IMR-90 (cell line): ENCODE data around the gene ZNF550. TPM values are rescaled to one million over a fixed set of nuclear protein-coding genes. Genes with fewer than 3 reads are reported as not detected.

Experiments used
- ATAC-seq: fragments of 200-7000 bp; cut with Tn5 transposase; 2 replicates; pipeline ENCODE4 v1.9.1; 2020; ENCODE audit warnings: low read depth, mild to moderate bottlenecking, moderate library complexity
- BruUV-seq: library from RNA; stranded (reverse); fragments of 400-500 nt; replicated peaks from 2 replicates; lab custom pipeline; 2021; lab: Mats Ljungman, UMichigan
- CTCF ChIA-PET: fragments of 300-600 bp; formaldehyde crosslinking; extraction: SDS; loops from one replicate; lab custom pipeline; 2021; ENCODE audit warnings: antibody characterized with exemption; lab: Yijun Ruan, JAX
- POLR2A ChIA-PET: fragments of 300-600 bp; sonication (Branson Sonifier 250); formaldehyde crosslinking; loops from one replicate; lab custom pipeline; 2022; ENCODE audit warnings: antibody characterized with exemption; ENCODE audit not compliant: unreplicated experiment; lab: Charles Lee
- DNase-seq: peaks from one replicate; pipeline ENCODE4 v3.0.0; 2013
- H2AFZ ChIP-seq: replicated peaks from 2 replicates; pipeline ENCODE3; 2013; ENCODE audit warnings: low read length, mild to moderate bottlenecking; ENCODE audit not compliant: poor library complexity
- H2AK5ac ChIP-seq: 2 replicates; pipeline ENCODE4 v1.6.1; 2013; ENCODE audit warnings: low read depth, low read length, inconsistent platforms
- H2AK9ac ChIP-seq: replicated peaks from 2 replicates; pipeline ENCODE3; 2013; ENCODE audit warnings: mild to moderate bottlenecking, low read depth, low read length, moderate library complexity; ENCODE audit not compliant: poor library complexity
- H2BK120ac ChIP-seq: 2 replicates; pipeline ENCODE4 v1.6.1; 2013; ENCODE audit warnings: low read depth, low read length, inconsistent platforms
- H2BK15ac ChIP-seq: 3 replicates; pipeline ENCODE4 v1.6.1; 2013; ENCODE audit warnings: low read depth, low read length, inconsistent platforms
- H2BK20ac ChIP-seq: 2 replicates; pipeline ENCODE4 v1.6.1; 2013; ENCODE audit warnings: low read depth, mild to moderate bottlenecking, inconsistent platforms, low read length, moderate library complexity
- H2BK5ac ChIP-seq: 2 replicates; pipeline ENCODE4 v1.6.1; 2013; ENCODE audit warnings: mild to moderate bottlenecking, low read depth, low read length, inconsistent platforms; ENCODE audit not compliant: poor library complexity, severe bottlenecking
- H3K14ac ChIP-seq: replicated peaks from 2 replicates; pipeline ENCODE4 v1.6.1; 2013; ENCODE audit warnings: low read depth, low read length, inconsistent platforms
- H3K18ac ChIP-seq: 2 replicates; pipeline ENCODE4 v1.6.1; 2013; ENCODE audit warnings: low read depth, low read length, control low read depth
- H3K23ac ChIP-seq: 2 replicates; pipeline ENCODE4 v1.6.1; 2013; ENCODE audit warnings: low read depth, low read length, inconsistent platforms
- H3K27ac ChIP-seq: 2 replicates; pipeline ENCODE4 v1.5.1; 2013; ENCODE audit warnings: mild to moderate bottlenecking, control low read depth, low read length; ENCODE audit not compliant: insufficient read depth
- H3K27me3 ChIP-seq: 2 replicates; pipeline ENCODE4 v1.6.1; 2013; ENCODE audit warnings: low read length; ENCODE audit not compliant: control insufficient read depth, insufficient read depth
- H3K36me3 ChIP-seq: 2 replicates; pipeline ENCODE4 v1.6.1; 2013; ENCODE audit warnings: low read length, mixed read lengths; ENCODE audit not compliant: control insufficient read depth, insufficient read depth
- H3K4ac ChIP-seq: 2 replicates; pipeline ENCODE4 v1.6.1; 2013; ENCODE audit warnings: low read depth, low read length, inconsistent platforms
- H3K4me1 ChIP-seq: 2 replicates; pipeline ENCODE4 v1.6.1; 2013; ENCODE audit warnings: low read length, mixed read lengths; ENCODE audit not compliant: control insufficient read depth, insufficient read depth
- H3K4me2 ChIP-seq: 2 replicates; pipeline ENCODE4 v1.6.1; 2013; ENCODE audit warnings: low read depth, mild to moderate bottlenecking, control low read depth, low read length, moderate library complexity
- H3K4me3 ChIP-seq: 2 replicates; pipeline ENCODE4 v1.5.1; 2013; ENCODE audit warnings: low read depth, mild to moderate bottlenecking, control low read depth, low read length, moderate library complexity; ENCODE audit not compliant: insufficient read depth
- H3K56ac ChIP-seq: 2 replicates; pipeline ENCODE4 v1.6.1; 2013; ENCODE audit warnings: low read length, inconsistent platforms; ENCODE audit not compliant: insufficient read depth; ENCODE audit errors: extremely low read depth
- H3K79me1 ChIP-seq, 2 experiments: 2 replicates each; pipeline ENCODE4 v1.6.1; 2013; ENCODE audit warnings: low read length in 2 of 2, inconsistent platforms in 1 of 2, low read depth in 1 of 2
- H3K9ac ChIP-seq: 2 replicates; pipeline ENCODE4 v1.6.1; 2013; ENCODE audit warnings: low read depth, low read length, control low read depth
- H3K9me1 ChIP-seq: 2 replicates; pipeline ENCODE4 v1.6.1; 2013; ENCODE audit warnings: low read length, inconsistent platforms; ENCODE audit not compliant: insufficient read depth
- H3K9me3 ChIP-seq: 2 replicates; pipeline ENCODE4 v1.6.1; 2013; ENCODE audit warnings: low read length; ENCODE audit not compliant: control insufficient read depth, insufficient read depth
- H4K20me1 ChIP-seq: 2 replicates; pipeline ENCODE4 v1.6.1; 2013; ENCODE audit warnings: low read length, inconsistent platforms; ENCODE audit not compliant: insufficient read depth
- H4K5ac ChIP-seq: 2 replicates; pipeline ENCODE4 v1.6.1; 2013; ENCODE audit warnings: mild to moderate bottlenecking, low read depth, low read length, control low read depth
- H4K8ac ChIP-seq, 2 experiments: 2 replicates each; pipeline ENCODE4 v1.6.1; 2013; ENCODE audit warnings: low read depth in 2 of 2, low read length in 2 of 2, control low read depth in 1 of 2, inconsistent platforms in 1 of 2
- H4K91ac ChIP-seq: 2 replicates; pipeline ENCODE4 v1.6.1; 2013; ENCODE audit warnings: low read depth, low read length, inconsistent platforms; ENCODE audit not compliant: insufficient read depth
- FOS ChIP-seq: fragments of 150-350 bp; IDR thresholded peaks from 2 replicates; pipeline ENCODE4 v1.6.1; 2016; ENCODE audit warnings: low read depth, low read length
- WGBS, 2 experiments: methylation state at CpG; one replicate each; pipeline versions ENCODE4 v1.1.5 to v1.1.7; 2013; ENCODE audit warnings: missing lambda C conversion rate in 2 of 2; ENCODE audit not compliant: insufficient read length in 1 of 2; ENCODE audit errors: extremely low coverage in 2 of 2; 5-methylcytosine and 5-hydroxymethylcytosine counted together
- dilution Hi-C: fragments of 300-500 bp; cut with HindIII; formaldehyde crosslinking; loops from one replicate; pipeline ENCODE4 v1.14.3; 2018; ENCODE audit warnings: low sequenced_read_pairs; ENCODE audit not compliant: unreplicated experiment
- in situ Hi-C: fragments of 300-500 bp; cut with MboI; formaldehyde crosslinking; loops from 3 replicates; pipeline ENCODE4 v1.14.3; 2019; ENCODE audit warnings: low sequenced_read_pairs, inconsistent platforms, mixed read lengths
- intact Hi-C: fragments of 100-400 bp; cut with micrococcal nuclease; formaldehyde crosslinking; loops from 2 replicates; pipeline ENCODE4 v1.10.0; 2022
- polyA plus RNA-seq, 3 experiments: library from polyadenylated mRNA; depleted of rRNA; stranded (reverse); fragments of >200 nt; gene quantifications; 2 replicates each; pipeline ENCODE4 v1.2.3, GENCODE V29; 2012; ENCODE audit warnings: low replicate concordance in 1 of 3
- total RNA-seq: library from RNA; depleted of rRNA; stranded (reverse); fragments of >200 nt; gene quantifications from 2 replicates; pipeline ENCODE4 v1.2.3, GENCODE V29; 2012

The ZNF550 gene
- total and polyA plus RNA-seq, 2 of the 4 experiments (the other 2 are of a cell fraction) = 5.7 to 12.5 TPM

- BruUV-seq = no TSS peak
- H4K8ac ChIP-seq = no peak overlapping the region
- dilution Hi-C loops = no loop called here
Measured at GRCh38 chr19:57546513-57546912, 13.2 kb downstream of the ZNF550 start.

More at GRCh38 chr19:57546513-57546912, 13.2 kb downstream of the ZNF550 start:
- H3K9me3 ChIP-seq = peaks cover 74% of the 10 kb centered on the region
- no peak overlapping the region for H3K56ac ChIP-seq
- no peak overlapping the region for H2AK9ac ChIP-seq
- peaks cover 4% of the 10 kb centered on the region; the same call in 1 of the 2 replicates for H4K20me1 ChIP-seq
- ChIA-PET POLR2A (no interaction called here), CTCF (no interaction called here)
- intact Hi-C loops (no loop called here), in situ Hi-C loops (no loop called here)
- no peak overlapping the region for H4K91ac ChIP-seq
- no peak for TF ChIP-seq FOS
- whole genome bisulfite sequencing, 2 experiments = no CpG with 5 or more reads among the region's 1 CpG
- H2AFZ ChIP-seq = no peak overlapping the region
- ATAC-seq = no peak
- H2BK20ac ChIP-seq = no peak overlapping the region
- no peak overlapping the region for H2AK5ac ChIP-seq
- no peak overlapping the region for H3K4me3 ChIP-seq
- no peak overlapping the region for H3K23ac ChIP-seq
- no peak overlapping the region for H4K5ac ChIP-seq
- H2BK15ac ChIP-seq = no peak overlapping the region
- no peak overlapping the region for H3K9ac ChIP-seq
- no peak overlapping the region for H3K18ac ChIP-seq
- peaks cover 4 to 15% of the 10 kb centered on the region in 2 experiments; a peak in 3 of 4 replicates for H3K79me1 ChIP-seq
- DNase-seq = no peak
- H3K9me1 ChIP-seq = no peaks in the 10 kb centered on the region
- H3K36me3 ChIP-seq = peaks cover 67% of the 10 kb centered on the region
- no peak overlapping the region for H3K27ac ChIP-seq
- H3K27me3 ChIP-seq = no peaks in the 10 kb centered on the region
- H3K4ac ChIP-seq = no peak overlapping the region
- no peaks in the 10 kb centered on the region for H3K4me1 ChIP-seq
- no peak overlapping the region for H3K14ac ChIP-seq
- no peak overlapping the region for H3K4me2 ChIP-seq
- H2BK120ac ChIP-seq = no peak overlapping the region
- H2BK5ac ChIP-seq = no peak overlapping the region
